ENCODE data around the gene FLT4.

The FLT4 gene

DNA sequence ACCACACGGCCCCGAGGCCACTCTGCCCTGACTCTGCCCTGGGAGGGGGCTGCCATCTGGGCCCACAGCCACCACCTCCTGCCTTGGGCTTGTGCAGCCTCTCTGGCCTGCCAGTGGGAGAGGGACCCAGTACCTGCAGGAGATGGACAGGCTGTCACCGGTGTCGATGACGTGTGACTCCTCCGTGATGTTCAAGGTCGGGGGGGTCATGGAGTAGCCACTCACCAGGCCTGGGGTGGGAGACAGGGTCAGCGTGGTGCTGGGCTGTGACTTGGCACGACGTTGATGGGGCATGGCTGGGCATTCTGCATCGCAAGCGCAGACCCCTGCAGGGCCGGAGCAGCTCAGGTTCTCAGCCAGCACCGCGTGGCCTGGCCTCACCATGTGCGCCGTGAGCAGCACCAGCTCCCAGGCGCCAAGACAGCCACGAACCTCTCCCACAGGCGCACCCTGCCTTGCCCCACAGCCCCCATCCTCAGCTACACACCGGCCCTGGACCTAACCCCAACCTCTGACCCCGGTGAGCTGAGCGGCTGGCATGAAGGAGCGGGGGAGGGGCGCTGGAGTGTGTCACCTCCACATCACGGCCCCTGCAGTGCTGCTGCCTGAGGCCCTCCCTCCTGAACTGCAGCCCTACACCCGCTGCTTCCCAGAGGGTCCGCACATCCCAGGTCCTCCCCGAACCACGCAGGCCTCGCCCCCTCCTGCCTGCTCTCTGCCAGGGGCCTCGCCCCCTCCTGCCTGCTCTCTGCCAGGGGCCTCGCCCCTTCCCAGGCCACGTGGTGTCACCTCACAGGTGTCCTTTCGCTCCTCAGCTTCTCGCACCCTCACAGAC, 17.6 kb downstream of the FLT4 start:
- Histone ChIP-seq H3K4me3 (ENCODE audit: low read depth, low read length, poor library complexity, severe bottlenecking) (no peak overlapping the region), H3K36me3 (ENCODE audit: insufficient read depth, low read length) (no peaks in the 10 kb centered on the region), H3K27ac (ENCODE audit: low read depth, low read length, poor library complexity, severe bottlenecking) (no peak overlapping the region), H3K9me2 (ENCODE audit: low read depth, low read length) (no peaks in the 10 kb centered on the region), H2AFZ (ENCODE audit: low read length) (no peak overlapping the region), H3K9ac (ENCODE audit: low read length) (no peak overlapping the region), H3K9me3 (ENCODE audit: low read length) (no peaks in the 10 kb centered on the region), H4K20me1 (ENCODE audit: insufficient read depth, low read length) (no peaks in the 10 kb centered on the region), H3F3A (ENCODE audit: insufficient read depth, low read length) (no peaks in the 10 kb centered on the region), H3K79me2 (ENCODE audit: insufficient read depth, low read length) (no peaks in the 10 kb centered on the region), H3K4me2 (ENCODE audit: low read length) (no peak overlapping the region), H3K27me3 (ENCODE audit: insufficient read depth, low read length) (no peaks in the 10 kb centered on the region), H3K4me1 (ENCODE audit: insufficient read depth, low read length, severe bottlenecking) (no peaks in the 10 kb centered on the region)
- TF ChIP-seq EZH2 (IDR thresholded peaks at IDR 0.05; ENCODE audit: borderline replicate concordance, low read length): no peak
- TF ChIP-seq, protein P1, sequence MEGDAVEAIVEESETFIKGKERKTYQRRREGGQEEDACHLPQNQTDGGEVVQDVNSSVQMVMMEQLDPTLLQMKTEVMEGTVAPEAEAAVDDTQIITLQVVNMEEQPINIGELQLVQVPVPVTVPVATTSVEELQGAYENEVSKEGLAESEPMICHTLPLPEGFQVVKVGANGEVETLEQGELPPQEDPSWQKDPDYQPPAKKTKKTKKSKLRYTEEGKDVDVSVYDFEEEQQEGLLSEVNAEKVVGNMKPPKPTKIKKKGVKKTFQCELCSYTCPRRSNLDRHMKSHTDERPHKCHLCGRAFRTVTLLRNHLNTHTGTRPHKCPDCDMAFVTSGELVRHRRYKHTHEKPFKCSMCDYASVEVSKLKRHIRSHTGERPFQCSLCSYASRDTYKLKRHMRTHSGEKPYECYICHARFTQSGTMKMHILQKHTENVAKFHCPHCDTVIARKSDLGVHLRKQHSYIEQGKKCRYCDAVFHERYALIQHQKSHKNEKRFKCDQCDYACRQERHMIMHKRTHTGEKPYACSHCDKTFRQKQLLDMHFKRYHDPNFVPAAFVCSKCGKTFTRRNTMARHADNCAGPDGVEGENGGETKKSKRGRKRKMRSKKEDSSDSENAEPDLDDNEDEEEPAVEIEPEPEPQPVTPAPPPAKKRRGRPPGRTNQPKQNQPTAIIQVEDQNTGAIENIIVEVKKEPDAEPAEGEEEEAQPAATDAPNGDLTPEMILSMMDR (IDR thresholded peaks at IDR 0.05; ENCODE audit: low read length): no peak

DNA sequence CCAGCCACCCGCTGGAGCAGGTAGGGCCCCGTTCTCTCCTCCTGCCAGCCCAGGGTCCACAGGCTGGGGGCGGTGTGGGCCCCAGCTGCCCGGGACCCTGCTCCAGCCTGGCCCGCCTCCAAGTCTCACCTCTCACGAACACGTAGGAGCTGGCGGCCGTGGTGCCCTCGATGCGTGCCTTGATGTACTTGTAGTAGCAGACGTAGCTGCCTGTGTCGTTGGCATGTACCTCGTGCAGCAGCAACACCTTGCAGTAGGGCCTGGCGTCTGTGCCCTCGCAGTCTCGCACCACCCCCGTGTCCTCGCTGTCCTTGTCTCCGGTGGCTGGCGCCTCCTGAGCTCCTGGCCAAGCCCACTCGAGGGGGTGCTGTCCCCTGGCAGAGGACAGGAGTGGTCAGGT, 19.0 kb downstream of the FLT4 start:
- H3K9me3 ChIP-seq (ENCODE audit: low read length): no peaks in the 10 kb centered on the region
- no peaks in the 10 kb centered on the region for H3F3A ChIP-seq (ENCODE audit: insufficient read depth, low read length)

DNA sequence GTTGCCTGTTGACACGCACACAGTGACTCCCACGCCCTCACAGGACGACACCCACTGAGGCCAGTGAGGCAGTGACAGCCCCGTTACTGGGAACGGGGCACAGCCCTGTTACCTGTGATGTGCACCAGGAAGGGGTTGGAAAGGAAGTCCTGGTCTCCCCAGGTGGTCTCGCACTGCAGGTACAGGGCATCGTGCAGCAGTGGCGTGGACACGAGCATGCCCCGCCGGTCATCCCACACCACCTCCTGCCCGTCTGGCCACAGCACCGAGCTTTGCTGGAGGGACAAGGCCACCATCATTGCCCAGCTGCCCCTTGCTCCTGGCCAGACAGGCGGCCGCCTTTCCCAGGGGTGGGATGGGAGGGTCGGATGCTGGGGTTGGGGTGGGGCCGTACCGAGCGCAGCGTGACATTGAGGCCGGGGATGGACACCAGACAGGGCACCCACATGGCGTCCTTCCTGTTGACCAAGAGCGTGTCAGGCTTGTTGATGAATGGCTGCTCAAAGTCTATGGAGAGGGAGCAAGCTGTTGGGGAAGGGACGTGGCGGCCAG, 19.5 kb downstream of the FLT4 start:
- Histone ChIP-seq H3K4me3 (ENCODE audit: low read depth, low read length, poor library complexity, severe bottlenecking) (no peak overlapping the region), H3K36me3 (ENCODE audit: insufficient read depth, low read length) (no peaks in the 10 kb centered on the region), H3F3A (ENCODE audit: insufficient read depth, low read length) (no peaks in the 10 kb centered on the region), H2AFZ (ENCODE audit: low read length) (no peak overlapping the region), H3K9me2 (ENCODE audit: low read depth, low read length) (no peaks in the 10 kb centered on the region), H3K9ac (ENCODE audit: low read length) (no peak overlapping the region), H4K20me1 (ENCODE audit: insufficient read depth, low read length) (no peaks in the 10 kb centered on the region), H3K9me3 (ENCODE audit: low read length) (no peaks in the 10 kb centered on the region), H3K79me2 (ENCODE audit: insufficient read depth, low read length) (no peaks in the 10 kb centered on the region), H3K4me1 (ENCODE audit: insufficient read depth, low read length, severe bottlenecking) (no peaks in the 10 kb centered on the region), H3K4me2 (ENCODE audit: low read length) (no peak overlapping the region), H3K27ac (ENCODE audit: low read depth, low read length, poor library complexity, severe bottlenecking) (no peak overlapping the region), H3K27me3 (ENCODE audit: insufficient read depth, low read length) (no peaks in the 10 kb centered on the region)
- TF ChIP-seq EZH2 (IDR thresholded peaks at IDR 0.05; ENCODE audit: borderline replicate concordance, low read length): no peak
- TF ChIP-seq, protein P1 (IDR thresholded peaks at IDR 0.05; ENCODE audit: low read length): no peak

More for the DNA sequence above, 19.0 kb downstream of the FLT4 start:
- H3K27me3 ChIP-seq (ENCODE audit: insufficient read depth, low read length): no peaks in the 10 kb centered on the region
- no peak overlapping the region for H3K4me3 ChIP-seq (ENCODE audit: low read depth, low read length, poor library complexity, severe bottlenecking)
- H3K4me1 ChIP-seq (ENCODE audit: insufficient read depth, low read length, severe bottlenecking): no peaks in the 10 kb centered on the region
- no peak overlapping the region for H3K9ac ChIP-seq (ENCODE audit: low read length)
- no peak overlapping the region for H2AFZ ChIP-seq (ENCODE audit: low read length)
- H3K9me2 ChIP-seq (ENCODE audit: low read depth, low read length): no peaks in the 10 kb centered on the region
- no peaks in the 10 kb centered on the region for H3K79me2 ChIP-seq (ENCODE audit: insufficient read depth, low read length)
- TF ChIP-seq EZH2 (IDR thresholded peaks at IDR 0.05; ENCODE audit: borderline replicate concordance, low read length): no peak
- TF ChIP-seq, protein P1 (IDR thresholded peaks at IDR 0.05; ENCODE audit: low read length): no peak
- H3K27ac ChIP-seq (ENCODE audit: low read depth, low read length, poor library complexity, severe bottlenecking): no peak overlapping the region
- no peaks in the 10 kb centered on the region for H4K20me1 ChIP-seq (ENCODE audit: insufficient read depth, low read length)
- H3K36me3 ChIP-seq (ENCODE audit: insufficient read depth, low read length): no peaks in the 10 kb centered on the region
- no peak overlapping the region for H3K4me2 ChIP-seq (ENCODE audit: low read length)
